ENCODE results near the gene TIAM1.

The TIAM1 gene

GRCh38 chr21:31352836-31353235 is 8.8 kb upstream of the TIAM1 start:
- DNase-seq, result no peak

- no peak for DNase-seq
These were observed 7.9 kb upstream of the TIAM1 start for GRCh38 chr21:31351960-31352359.

GRCh38 chr21:31351438-31351837 is 7.4 kb upstream of the TIAM1 start:
- DNase-seq, result no peak

- DNase-seq, result no peak
These were observed 5.1 kb upstream of the TIAM1 start for GRCh38 chr21:31349208-31349607.

GRCh38 chr21:31348188-31348587 is 4.1 kb upstream of the TIAM1 start:
- DNase-seq, result no peak

- no peak for DNase-seq
These were observed 3.5 kb upstream of the TIAM1 start for GRCh38 chr21:31347435-31348032.

GRCh38 chr21:31346256-31346821 is 2.3 kb upstream of the TIAM1 start:
- DNase-seq, result no peak

- DNase-seq, result no peak
These were observed 1.1 kb upstream of the TIAM1 start for GRCh38 chr21:31345136-31345535.

- no peak for DNase-seq
These were observed 991 bp downstream of the TIAM1 start for GRCh38 chr21:31343030-31343510.

GRCh38 chr21:31342348-31342747 is 1.7 kb downstream of the TIAM1 start:
- DNase-seq, result no peak

- DNase-seq, result no peak
These were observed 3.0 kb downstream of the TIAM1 start for GRCh38 chr21:31340942-31341487.

- DNase-seq, result no peak
These were observed 3.5 kb downstream of the TIAM1 start for GRCh38 chr21:31340514-31340913.

GRCh38 chr21:31339721-31340120 is 4.3 kb downstream of the TIAM1 start:
- no peak for DNase-seq

GRCh38 chr21:31338908-31339368 is 5.1 kb downstream of the TIAM1 start:
- DNase-seq, result no peak

- no peak for DNase-seq
These were observed 5.8 kb downstream of the TIAM1 start for GRCh38 chr21:31337996-31338907.

- DNase-seq, result no peak
These were observed 7.0 kb downstream of the TIAM1 start for GRCh38 chr21:31337086-31337485.

GRCh38 chr21:31336739-31337040 is 7.4 kb downstream of the TIAM1 start:
- DNase-seq, result no peak

- DNase-seq, result no peak
These were observed 7.9 kb downstream of the TIAM1 start for GRCh38 chr21:31335957-31336738.

GRCh38 chr21:31334648-31335121 is 9.4 kb downstream of the TIAM1 start:
- DNase-seq, result no peak

- no peak for DNase-seq
These were observed 11.5 kb downstream of the TIAM1 start for GRCh38 chr21:31332525-31332924.

- DNase-seq, result no peak
These were observed 12.8 kb downstream of the TIAM1 start for GRCh38 chr21:31331231-31331630.

- no peak for DNase-seq
These were observed 13.9 kb downstream of the TIAM1 start for GRCh38 chr21:31330144-31330483.

Measured in effector CD8-positive, alpha-beta T cell (primary cell).